AG04449 (cell line): Measurements from ENCODE around the gene KLF2.

Source experiments
- CTCF ChIA-PET: fragments of 350-600 bp; formaldehyde crosslinking; extraction: SDS; loops from one replicate; lab custom pipeline; 2021; ENCODE audit warnings: antibody characterized with exemption; lab: Yijun Ruan, JAX
- POLR2A ChIA-PET: fragments of 400-600, 350-600 bp; formaldehyde crosslinking; extraction: SDS; loops from one replicate; lab custom pipeline; 2020; ENCODE audit warnings: antibody characterized with exemption, inconsistent platforms; lab: Yijun Ruan, JAX
- DNase-seq: peaks from one replicate; pipeline ENCODE4 v3.0.0-alpha.2; 2010; ENCODE audit warnings: low read depth, low spot score
- H3K4me3 ChIP-seq: 2 replicates; pipeline ENCODE4 v1.5.1; 2011; ENCODE audit warnings: low read depth, mild to moderate bottlenecking, control low read depth, low read length
- CTCF ChIP-seq: IDR thresholded peaks from one replicate; pipeline ENCODE4 v1.5.1; 2011; ENCODE audit warnings: mild to moderate bottlenecking, moderate library complexity, low read length, control low read depth, inconsistent platforms; ENCODE audit not compliant: insufficient read depth; ENCODE audit errors: missing control alignments

KLF2 gene

GRCh38 chr19:16333001-16333586 lies 8.5 kb downstream of the KLF2 start:
- no peak overlapping the region for H3K4me3 ChIP-seq
- ChIA-PET POLR2A (interaction anchor here (1.1 kb wide), 1 partner anchor 9 kb away, joined by 4 read pairs; the partner anchor contains the start of gene KLF2), CTCF (no interaction called here)
- TF ChIP-seq CTCF = no peak
- DNase-seq = no peak

- ChIA-PET POLR2A (interaction anchor here (2.4 kb wide), 1 partner anchor 10 kb away, joined by 17 read pairs; the partner anchor contains the start of gene KLF2), CTCF (interaction anchor here (1.7 kb wide), 1 partner anchor 48 kb away, joined by 6 read pairs; no protein-coding TSS in a partner anchor)
- no peak for DNase-seq
- TF ChIP-seq CTCF = no peak
- no peak overlapping the region for H3K4me3 ChIP-seq
These were observed 9.8 kb downstream of the KLF2 start for GRCh38 chr19:16334411-16334810.

GRCh38 chr19:16335226-16335625 lies 10.6 kb downstream of the KLF2 start:
- ChIA-PET POLR2A (interaction anchor here (2.4 kb wide), 1 partner anchor 10 kb away, joined by 17 read pairs; the partner anchor contains the start of gene KLF2), CTCF (interaction anchor here (1.2 to 1.7 kb wide), 3 partner anchors 43 to 89 kb away, joined by 3 to 6 read pairs (median 3); no protein-coding TSS in a partner anchor)
- TF ChIP-seq CTCF = no peak
- no peak for DNase-seq
- H3K4me3 ChIP-seq = no peak overlapping the region

GRCh38 chr19:16336571-16336970 lies 11.9 kb downstream of the KLF2 start:
- ChIA-PET POLR2A (interaction anchor here (2.4 kb wide), 1 partner anchor 12 kb away, joined by 17 read pairs; the partner anchor contains the start of gene KLF2), CTCF (interaction anchor here (1.0 to 1.3 kb wide), 3 partner anchors 9 to 91 kb away, joined by 3 read pairs; no protein-coding TSS in a partner anchor)
- no peak for DNase-seq
- no peak for TF ChIP-seq CTCF
- H3K4me3 ChIP-seq = no peak overlapping the region

GRCh38 chr19:16337809-16338469 lies 13.3 kb downstream of the KLF2 start:
- POLR2A ChIA-PET = interaction anchor here (1.7 to 3.1 kb wide), 4 partner anchors 7 to 22 kb away, joined by 11 to 48 read pairs (median 17); partner anchors contain the start of gene KLF2

More at GRCh38 chr19:16337809-16338469, 13.3 kb downstream of the KLF2 start:
- H3K4me3 ChIP-seq = no peak overlapping the region
- CTCF ChIA-PET = interaction anchor here (0.9 to 2.8 kb wide), 5 partner anchors 10 to 92 kb away, joined by 4 to 11 read pairs (median 5); no protein-coding TSS in a partner anchor
- no peak for DNase-seq
- TF ChIP-seq CTCF = no peak
